ENCODE results near the gene MAN2A1. TPM values are rescaled to one million over a fixed set of nuclear protein-coding genes. Genes with fewer than 3 reads are reported as not detected.

MAN2A1 gene
- total and polyA plus RNA-seq, 10 donors: 9.5 to 84.8 (median 54.5) TPM

GRCh38 chr5:109676920-109677319 lies 12.8 kb upstream of the MAN2A1 start:
- H3K9me3 ChIP-seq: no peaks in the 10 kb centered on the region
- no peak for DNase-seq
- H3K27ac ChIP-seq: no peak overlapping the region
- no peak overlapping the region for H3K4me3 ChIP-seq
- H3K27me3 ChIP-seq (replicated peaks in 1 of 7): peaks cover 0 to 6% (median 0%) of the 10 kb centered on the region in 7 donors
- intact Hi-C loops (cut with DNase I; ENCODE audit: low total_unique reads): no loop called here
- 85 to 92% (median 89%) methylated on average over 5 of the region's 5 CpGs for WGBS, 5 donors
- peaks cover 0 to 3% (median 0%) of the 10 kb centered on the region in 6 donors for H3K4me1 ChIP-seq
- H3K36me3 ChIP-seq: no peaks in the 10 kb centered on the region
- TF ChIP-seq POLR2AphosphoS5 (IDR thresholded peaks at IDR 0.05) (no peak), POLR2A (IDR thresholded peaks at IDR 0.05) (no peak)
- TF ChIP-seq, protein P1, sequence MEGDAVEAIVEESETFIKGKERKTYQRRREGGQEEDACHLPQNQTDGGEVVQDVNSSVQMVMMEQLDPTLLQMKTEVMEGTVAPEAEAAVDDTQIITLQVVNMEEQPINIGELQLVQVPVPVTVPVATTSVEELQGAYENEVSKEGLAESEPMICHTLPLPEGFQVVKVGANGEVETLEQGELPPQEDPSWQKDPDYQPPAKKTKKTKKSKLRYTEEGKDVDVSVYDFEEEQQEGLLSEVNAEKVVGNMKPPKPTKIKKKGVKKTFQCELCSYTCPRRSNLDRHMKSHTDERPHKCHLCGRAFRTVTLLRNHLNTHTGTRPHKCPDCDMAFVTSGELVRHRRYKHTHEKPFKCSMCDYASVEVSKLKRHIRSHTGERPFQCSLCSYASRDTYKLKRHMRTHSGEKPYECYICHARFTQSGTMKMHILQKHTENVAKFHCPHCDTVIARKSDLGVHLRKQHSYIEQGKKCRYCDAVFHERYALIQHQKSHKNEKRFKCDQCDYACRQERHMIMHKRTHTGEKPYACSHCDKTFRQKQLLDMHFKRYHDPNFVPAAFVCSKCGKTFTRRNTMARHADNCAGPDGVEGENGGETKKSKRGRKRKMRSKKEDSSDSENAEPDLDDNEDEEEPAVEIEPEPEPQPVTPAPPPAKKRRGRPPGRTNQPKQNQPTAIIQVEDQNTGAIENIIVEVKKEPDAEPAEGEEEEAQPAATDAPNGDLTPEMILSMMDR (IDR thresholded peaks at IDR 0.05 in 8 of 11, conservative IDR thresholded peaks at IDR 0.05 in 3 of 11): no peak

DNA sequence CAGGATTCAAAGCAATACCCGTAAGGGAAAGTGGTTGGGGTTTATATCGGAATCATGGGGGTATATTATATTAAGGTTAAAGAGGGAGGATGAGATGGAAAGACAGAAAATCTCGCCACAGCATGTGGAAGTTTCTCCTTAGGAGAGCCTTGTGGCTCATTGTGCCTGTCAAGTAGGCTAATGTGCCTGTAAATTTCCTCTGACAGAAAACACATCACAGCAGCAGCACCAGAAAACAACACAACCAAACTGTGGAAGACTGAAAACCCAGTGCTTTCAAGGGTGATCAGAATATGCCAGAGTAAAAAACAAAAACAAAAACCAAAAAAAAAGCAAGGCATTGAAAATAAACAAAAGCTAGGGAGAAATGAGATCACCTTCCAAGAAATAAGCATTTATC lies 11.3 kb upstream of the MAN2A1 start:
- 78 to 90% (median 86%) methylated on average over 3 of the region's 3 CpGs for WGBS, 5 donors
- intact Hi-C loops (cut with DNase I; ENCODE audit: low total_unique reads): no loop called here
- TF ChIP-seq POLR2AphosphoS5 (IDR thresholded peaks at IDR 0.05) (no peak), POLR2A (IDR thresholded peaks at IDR 0.05) (no peak)
- TF ChIP-seq, protein P1 (IDR thresholded peaks at IDR 0.05 in 8 of 11, conservative IDR thresholded peaks at IDR 0.05 in 3 of 11): no peak

GRCh38 chr5:109681763-109682162 lies 8.0 kb upstream of the MAN2A1 start:
- H3K9me3 ChIP-seq: no peaks in the 10 kb centered on the region
- no peaks in the 10 kb centered on the region for H3K36me3 ChIP-seq
- DNase-seq: no peak
- TF ChIP-seq, protein P1 (IDR thresholded peaks at IDR 0.05 in 8 of 11, conservative IDR thresholded peaks at IDR 0.05 in 3 of 11): no peak
- TF ChIP-seq POLR2A (IDR thresholded peaks at IDR 0.05) (no peak), POLR2AphosphoS5 (IDR thresholded peaks at IDR 0.05) (no peak)
- no peak overlapping the region for H3K27ac ChIP-seq
- intact Hi-C loops (cut with DNase I; ENCODE audit: low total_unique reads): loop anchor here (10.0 kb wide), 1 partner anchor 267 kb away; no protein-coding TSS in a partner anchor
- peaks cover 0 to 3% (median 0%) of the 10 kb centered on the region in 6 donors for H3K4me1 ChIP-seq
- H3K4me3 ChIP-seq: no peak overlapping the region
- 91 to 97% (median 95%) methylated on average over 3 of the region's 3 CpGs for WGBS, 5 donors
- no peaks in the 10 kb centered on the region for H3K27me3 ChIP-seq (replicated peaks in 1 of 7)

More for the DNA sequence above, 11.3 kb upstream of the MAN2A1 start:
- DNase-seq: no peak
- no peaks in the 10 kb centered on the region for H3K9me3 ChIP-seq
- H3K27ac ChIP-seq: no peak overlapping the region
- peaks cover 0 to 3% (median 0%) of the 10 kb centered on the region in 6 donors for H3K4me1 ChIP-seq
- H3K4me3 ChIP-seq: no peak overlapping the region
- H3K36me3 ChIP-seq: no peaks in the 10 kb centered on the region
- peaks cover 0 to 6% (median 0%) of the 10 kb centered on the region in 7 donors for H3K27me3 ChIP-seq (replicated peaks in 1 of 7)

GRCh38 chr5:109682383-109682782 lies 7.3 kb upstream of the MAN2A1 start:
- Histone ChIP-seq H3K27me3 (replicated peaks in 1 of 7) (no peaks in the 10 kb centered on the region), H3K9me3 (no peaks in the 10 kb centered on the region), H3K4me3 (no peak overlapping the region), H3K4me1 (peaks cover 0 to 3% (median 0%) of the 10 kb centered on the region in 6 donors), H3K27ac (no peak overlapping the region), H3K36me3 (no peaks in the 10 kb centered on the region)
- intact Hi-C loops (cut with DNase I; ENCODE audit: low total_unique reads): loop anchor here (10.0 kb wide), 1 partner anchor 268 kb away; no protein-coding TSS in a partner anchor
- 71 to 94% (median 93%) methylated on average over 2 of the region's 2 CpGs for WGBS, 5 donors
- TF ChIP-seq POLR2AphosphoS5 (IDR thresholded peaks at IDR 0.05) (no peak), POLR2A (IDR thresholded peaks at IDR 0.05) (no peak)
- TF ChIP-seq, protein P1 (IDR thresholded peaks at IDR 0.05 in 8 of 11, conservative IDR thresholded peaks at IDR 0.05 in 3 of 11): no peak
- no peak for DNase-seq

All from spleen (tissue), 11 donors.